Right atrium auricular region (tissue), 2 donors: ENCODE measurements around the gene SFN. TPM values are rescaled to one million over a fixed set of nuclear protein-coding genes. Genes with fewer than 3 reads are reported as not detected.
"Not testable (repeated sequence)": the region's sequence is repeated elsewhere in the genome, so short reads cannot be mapped to it uniquely, and the experiment has no call there.

Experiments used
- DNase-seq: peaks from one replicate; pipeline ENCODE4 v3.0.0-alpha.2; 2019; ENCODE audit warnings: low spot score
- H3K27ac ChIP-seq, 2 donors: fragments of 200-600 bp; sonication (generic); 1 replicate in 1 of 2; 2 replicates in 1 of 2; pipeline ENCODE4 v1.5.1; 2016 to 2019
- H3K27me3 ChIP-seq, 2 donors: fragments of 200-600 bp; sonication (generic); one replicate each; pipeline versions ENCODE4 v1.5.1 to v1.6.0; 2017 to 2019
- H3K36me3 ChIP-seq: fragments of 200-600 bp; sonication (generic); one replicate; pipeline ENCODE4 v1.5.1; 2016
- H3K4me1 ChIP-seq, 2 donors: fragments of 200-600 bp; sonication (generic); one replicate each; pipeline versions ENCODE4 v1.5.1 to v1.6.0; 2017 to 2019
- H3K4me3 ChIP-seq, 2 donors: fragments of 200-600 bp; sonication (generic); 1 replicate in 1 of 2; 2 replicates in 1 of 2; pipeline ENCODE4 v1.5.1; 2017 to 2019; ENCODE audit warnings: mild to moderate bottlenecking in 1 of 2, moderate library complexity in 1 of 2
- H3K9me3 ChIP-seq, 2 donors: fragments of 200-600 bp; sonication (generic); one replicate each; pipeline ENCODE4 v1.5.1; 2019
- CTCF ChIP-seq, 2 donors: fragments of 200-600 bp; sonication (generic); IDR thresholded peaks; one replicate each; pipeline ENCODE4 v1.5.1; 2019; ENCODE audit warnings: antibody characterized with exemption in 2 of 2
- total RNA-seq, 2 donors: library from RNA; depleted of rRNA; stranded (reverse); fragments of >200 nt; gene quantifications; one replicate each; pipeline ENCODE4 v1.1.0, GENCODE V29; 2016

Gene SFN
- total RNA-seq, 2 donors from 2014 or later = 0.51 TPM; not detected in 1

- H3K4me3 ChIP-seq = peak overlapping the region; percentile 50 to 65
- no peaks in the 10 kb centered on the region for H3K9me3 ChIP-seq
- H3K4me1 ChIP-seq = peaks cover 0 to 19% of the 10 kb centered on the region in 2 donors
- no peak for TF ChIP-seq CTCF (IDR thresholded peaks at IDR 0.05)
- H3K36me3 ChIP-seq = no peaks in the 10 kb centered on the region
- peak overlapping the region; percentile 96 to 100 for H3K27ac ChIP-seq
- H3K27me3 ChIP-seq = no peaks in the 10 kb centered on the region
- peak; percentile 99 for DNase-seq
Observed at GRCh38 chr1:26864610-26865480, 1.9 kb downstream of the SFN start.

GRCh38 chr1:26873097-26873496 lies 10.1 kb downstream of the SFN start:
- H3K36me3 ChIP-seq = peaks cover 12% of the 10 kb centered on the region
- H3K27me3 ChIP-seq, H3K27ac ChIP-seq, DNase-seq, H3K4me3 ChIP-seq, H3K4me1 ChIP-seq, H3K9me3 ChIP-seq: not testable (repeated sequence)

- no peak for TF ChIP-seq CTCF (IDR thresholded peaks at IDR 0.05)
- no peak for DNase-seq
- peaks cover 27% of the 10 kb centered on the region for H3K36me3 ChIP-seq
- no peaks in the 10 kb centered on the region for H3K27me3 ChIP-seq
- H3K9me3 ChIP-seq = no peaks in the 10 kb centered on the region
- no peak overlapping the region for H3K4me3 ChIP-seq
- no peak overlapping the region for H3K27ac ChIP-seq
- peaks cover 0 to 6% of the 10 kb centered on the region in 2 donors for H3K4me1 ChIP-seq
Observed at GRCh38 chr1:26874896-26875295, 11.9 kb downstream of the SFN start.

- no peaks in the 10 kb centered on the region for H3K9me3 ChIP-seq
- peaks cover 52% of the 10 kb centered on the region for H3K36me3 ChIP-seq
- DNase-seq = no peak
- H3K27me3 ChIP-seq = no peaks in the 10 kb centered on the region
- H3K4me1 ChIP-seq = peaks cover 0 to 6% of the 10 kb centered on the region in 2 donors
- no peak overlapping the region for H3K4me3 ChIP-seq
- no peak for TF ChIP-seq CTCF (IDR thresholded peaks at IDR 0.05)
- no peak overlapping the region for H3K27ac ChIP-seq
Observed at GRCh38 chr1:26877326-26877725, 14.4 kb downstream of the SFN start.

- Histone ChIP-seq H3K27me3 (no peaks in the 10 kb centered on the region), H3K9me3 (no peaks in the 10 kb centered on the region), H3K27ac (no peak overlapping the region), H3K36me3 (peaks cover 76% of the 10 kb centered on the region), H3K4me1 (peaks cover 0 to 6% of the 10 kb centered on the region in 2 donors), H3K4me3 (no peak overlapping the region)
- no peak for DNase-seq
- no peak for TF ChIP-seq CTCF (IDR thresholded peaks at IDR 0.05)
Observed at GRCh38 chr1:26879793-26880192, 16.8 kb downstream of the SFN start.

- not testable (repeated sequence) for DNase-seq, H3K9me3 ChIP-seq, H3K27me3 ChIP-seq, H3K4me3 ChIP-seq, H3K27ac ChIP-seq, H3K4me1 ChIP-seq
- H3K36me3 ChIP-seq = peaks cover 85% of the 10 kb centered on the region
Observed at GRCh38 chr1:26881611-26882010, 18.7 kb downstream of the SFN start.
